ENCODE data around the gene RING1. TPM values are rescaled to one million over a fixed set of nuclear protein-coding genes. Genes with fewer than 3 reads are reported as not detected.

RING1 gene
- polyA plus RNA-seq, 6 donors from 2014 or later = 2.8 to 12.1 (median 7.4) TPM

DNA sequence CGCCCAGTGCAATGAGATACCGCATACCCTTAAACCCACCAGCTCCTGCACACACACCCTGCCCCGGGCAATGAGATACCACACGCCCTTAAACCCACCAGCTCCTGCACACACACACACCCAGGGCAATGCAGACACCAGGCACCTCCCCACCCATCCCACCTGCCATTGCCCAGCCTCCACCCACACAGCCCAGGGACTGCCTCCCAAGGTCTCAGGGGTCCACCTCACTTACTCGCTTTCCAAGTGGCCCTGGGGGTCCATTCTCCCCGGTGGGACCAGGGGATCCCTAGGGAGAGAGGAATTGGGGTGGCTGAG, 40.1 kb upstream of the RING1 start:
- ATAC-seq (ENCODE audit: low read depth in 2 of 2) (no peak), DNase-seq (no peak)
- Mint-ChIP-seq H3K9me3 (no peaks in the 10 kb centered on the region), H3K4me1 (peaks cover 12 to 16% (median 14%) of the 10 kb centered on the region in 3 donors), H3K4me3 (no peak overlapping the region), H3K27me3 (peaks cover 7 to 39% (median 36%) of the 10 kb centered on the region in 3 donors), H3K27ac (peak overlapping the region in 1 of 6 donors; percentile 74), H3K36me3 (no peaks in the 10 kb centered on the region)

DNA sequence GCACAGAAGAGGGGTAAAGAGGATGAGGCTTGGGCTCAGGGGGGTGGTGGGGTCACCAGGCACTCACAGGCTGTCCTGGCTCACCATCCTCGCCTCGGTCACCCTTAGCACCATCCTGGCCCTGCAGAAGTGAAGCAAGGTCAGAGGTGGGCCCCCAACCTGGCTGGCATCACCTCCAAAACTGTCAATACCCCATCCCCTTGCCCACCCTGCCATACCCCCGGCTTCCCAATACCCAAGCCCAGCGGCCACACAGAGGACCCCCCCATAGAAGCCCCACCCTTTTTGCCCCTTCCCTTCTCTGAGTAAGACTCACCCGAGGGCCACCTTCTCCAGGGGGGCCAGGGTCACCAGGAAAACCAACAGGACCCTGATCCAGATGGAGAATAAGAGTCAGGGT, 39.7 kb upstream of the RING1 start:
- peak overlapping the region in 1 of 8 donors; percentile 35 for H3K4me3 Mint-ChIP-seq
- H3K27me3 Mint-ChIP-seq = peaks cover 7 to 39% (median 37%) of the 10 kb centered on the region in 3 donors
- no peaks in the 10 kb centered on the region for H3K9me3 Mint-ChIP-seq
- DNase-seq (no peak), ATAC-seq (ENCODE audit: low read depth in 2 of 2) (no peak)
- no peak overlapping the region for H3K27ac Mint-ChIP-seq
- H3K36me3 Mint-ChIP-seq = no peaks in the 10 kb centered on the region
- H3K4me1 Mint-ChIP-seq = peaks cover 12 to 16% (median 14%) of the 10 kb centered on the region in 3 donors

DNA sequence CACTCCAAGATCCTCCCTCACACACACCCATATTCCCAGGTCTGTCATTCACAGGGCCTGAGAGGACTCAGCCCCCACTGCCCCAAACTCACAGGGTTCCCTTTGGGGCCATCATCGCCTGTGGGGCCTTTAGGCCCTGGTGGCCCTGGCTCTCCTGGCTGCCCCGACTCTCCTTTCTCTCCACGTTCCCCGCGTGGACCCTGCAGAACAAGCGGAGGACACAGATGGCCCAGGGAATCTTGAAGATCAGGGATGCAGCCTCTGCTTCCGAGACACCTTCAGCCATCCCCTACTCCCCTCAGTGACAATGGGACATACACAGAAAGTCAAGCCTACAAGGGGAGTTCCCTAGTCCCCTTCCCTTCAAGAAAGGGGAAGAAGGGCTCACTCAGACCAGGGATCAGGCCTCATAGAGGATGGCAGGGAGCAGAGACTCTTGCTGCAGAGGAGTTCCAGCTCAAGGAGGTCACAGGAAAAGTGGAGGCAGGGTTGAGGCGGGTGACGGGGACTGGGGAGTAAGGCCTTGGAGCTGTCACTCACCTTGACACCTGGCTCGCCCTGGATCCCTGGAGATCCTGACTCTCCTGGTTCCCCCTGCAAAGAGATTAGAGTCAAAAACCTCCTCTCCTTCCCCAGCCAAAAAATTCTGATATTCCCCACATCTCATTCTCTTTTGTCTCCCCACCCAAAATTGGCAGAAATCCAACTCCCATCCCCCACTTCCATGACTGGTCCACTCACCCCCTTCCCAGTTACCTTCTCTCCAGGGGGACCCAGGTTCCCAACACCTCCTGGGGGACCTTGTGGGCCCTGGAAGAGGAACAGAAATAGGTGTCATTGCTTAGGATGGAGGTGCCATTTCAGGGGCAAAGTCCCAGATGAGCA, 38.8 kb upstream of the RING1 start:
- peak overlapping the region in 2 of 6 donors; percentile 62 to 79 for H3K27ac Mint-ChIP-seq

DNA sequence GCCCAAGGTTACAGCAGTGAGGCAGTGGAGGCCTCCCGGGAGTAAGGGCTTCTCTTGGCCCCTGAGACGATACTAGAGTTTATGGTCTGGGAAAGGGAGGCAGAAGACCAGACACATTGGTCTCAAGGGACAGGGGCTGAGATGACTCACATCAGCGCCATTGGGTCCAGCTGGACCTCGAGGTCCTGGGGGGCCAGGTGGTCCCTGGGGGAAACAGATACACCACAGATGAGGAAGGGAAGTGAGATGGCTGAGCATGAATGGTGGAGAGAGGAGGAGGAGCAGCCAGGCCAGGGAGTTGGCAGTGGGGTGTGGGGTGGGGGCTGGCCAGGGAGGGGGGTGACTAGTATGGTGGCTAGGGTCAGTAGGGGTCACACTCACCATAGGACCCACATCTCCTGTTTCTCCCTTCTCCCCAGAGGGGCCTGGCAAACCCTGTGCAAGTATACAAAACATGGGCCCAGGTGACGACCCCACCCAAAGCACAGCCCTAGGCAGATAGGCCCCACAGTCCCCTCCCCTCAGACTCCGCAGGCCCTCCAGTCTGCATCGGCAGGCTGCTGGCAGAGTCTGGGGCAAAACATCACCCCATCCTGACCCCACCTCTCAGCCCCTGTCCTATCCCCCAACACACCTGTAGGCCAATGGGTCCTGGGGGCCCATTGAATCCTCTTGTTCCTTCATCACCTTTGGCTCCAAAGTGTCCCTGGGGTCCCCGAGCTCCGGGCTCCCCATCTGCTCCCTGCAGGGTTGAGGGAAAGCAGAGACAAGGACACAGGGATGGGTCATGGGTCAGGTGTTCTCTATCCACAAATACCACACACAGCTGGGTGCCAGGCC, 37.9 kb upstream of the RING1 start:
- Mint-ChIP-seq H3K27me3 (peaks cover 8 to 38% (median 32%) of the 10 kb centered on the region in 3 donors), H3K36me3 (no peaks in the 10 kb centered on the region), H3K4me3 (no peak overlapping the region), H3K9me3 (no peaks in the 10 kb centered on the region), H3K27ac (peak overlapping the region in 4 of 6 donors; percentile 7 to 83 (median 56)), H3K4me1 (peaks cover 12 to 16% (median 14%) of the 10 kb centered on the region in 3 donors)
- DNase-seq (no peak), ATAC-seq (ENCODE audit: low read depth in 2 of 2) (no peak)

More for the DNA sequence above, 38.8 kb upstream of the RING1 start:
- H3K4me1 Mint-ChIP-seq = peaks cover 12 to 16% (median 14%) of the 10 kb centered on the region in 3 donors
- ATAC-seq (ENCODE audit: low read depth in 2 of 2) (no peak), DNase-seq (no peak)
- no peaks in the 10 kb centered on the region for H3K9me3 Mint-ChIP-seq
- H3K4me3 Mint-ChIP-seq = peak overlapping the region in 1 of 8 donors; percentile 42
- peaks cover 4 to 32% (median 31%) of the 10 kb centered on the region in 3 donors for H3K27me3 Mint-ChIP-seq
- H3K36me3 Mint-ChIP-seq = no peaks in the 10 kb centered on the region

DNA sequence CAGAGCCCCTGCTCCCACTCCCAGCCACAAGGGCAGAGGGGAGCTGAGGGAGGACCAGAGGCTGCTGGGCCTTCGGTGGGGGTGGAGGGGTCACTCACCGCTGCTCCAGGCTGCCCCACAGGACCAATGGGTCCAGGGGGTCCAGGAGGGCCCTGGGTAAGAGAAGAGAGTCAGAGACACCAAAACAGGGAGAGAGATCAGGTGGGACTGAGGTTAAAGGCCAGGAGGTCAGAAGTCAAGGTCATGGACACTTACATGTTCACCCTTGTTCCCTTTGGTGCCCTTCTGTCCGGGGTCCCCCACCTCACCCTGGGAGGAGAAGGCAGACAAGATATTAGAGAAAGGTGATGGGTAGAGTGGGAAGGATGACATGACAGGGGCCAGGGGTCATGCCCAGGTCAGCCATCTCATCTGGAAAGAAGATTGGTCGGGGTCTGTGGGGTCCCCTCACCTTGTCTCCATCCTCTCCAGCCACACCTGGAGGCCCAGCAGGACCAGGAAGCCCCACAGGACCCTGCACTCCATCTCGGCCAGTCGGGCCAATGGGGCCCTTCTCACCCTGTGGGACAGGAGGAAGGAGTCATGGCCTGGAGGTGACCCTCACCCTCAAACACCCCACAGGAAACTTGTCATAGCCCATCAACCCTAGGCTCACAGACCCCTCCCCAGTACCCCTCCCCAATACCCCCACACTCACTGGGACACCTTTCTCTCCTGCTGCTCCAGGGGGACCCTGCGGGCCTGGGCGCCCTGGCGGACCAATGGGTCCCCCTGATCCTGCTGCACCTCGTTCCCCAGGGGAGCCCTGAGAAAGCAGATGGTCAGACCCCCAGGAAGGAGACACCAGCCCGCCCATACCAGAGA, 37.1 kb upstream of the RING1 start:
- Mint-ChIP-seq H3K27me3 (peaks cover 8 to 38% (median 32%) of the 10 kb centered on the region in 3 donors), H3K9me3 (no peaks in the 10 kb centered on the region), H3K27ac (peak overlapping the region in 1 of 6 donors; percentile 7), H3K4me1 (peaks cover 12 to 16% (median 14%) of the 10 kb centered on the region in 3 donors), H3K4me3 (no peak overlapping the region), H3K36me3 (no peaks in the 10 kb centered on the region)
- no peak for DNase-seq
- ATAC-seq (ENCODE audit: low read depth in 2 of 2) = no peak

DNA sequence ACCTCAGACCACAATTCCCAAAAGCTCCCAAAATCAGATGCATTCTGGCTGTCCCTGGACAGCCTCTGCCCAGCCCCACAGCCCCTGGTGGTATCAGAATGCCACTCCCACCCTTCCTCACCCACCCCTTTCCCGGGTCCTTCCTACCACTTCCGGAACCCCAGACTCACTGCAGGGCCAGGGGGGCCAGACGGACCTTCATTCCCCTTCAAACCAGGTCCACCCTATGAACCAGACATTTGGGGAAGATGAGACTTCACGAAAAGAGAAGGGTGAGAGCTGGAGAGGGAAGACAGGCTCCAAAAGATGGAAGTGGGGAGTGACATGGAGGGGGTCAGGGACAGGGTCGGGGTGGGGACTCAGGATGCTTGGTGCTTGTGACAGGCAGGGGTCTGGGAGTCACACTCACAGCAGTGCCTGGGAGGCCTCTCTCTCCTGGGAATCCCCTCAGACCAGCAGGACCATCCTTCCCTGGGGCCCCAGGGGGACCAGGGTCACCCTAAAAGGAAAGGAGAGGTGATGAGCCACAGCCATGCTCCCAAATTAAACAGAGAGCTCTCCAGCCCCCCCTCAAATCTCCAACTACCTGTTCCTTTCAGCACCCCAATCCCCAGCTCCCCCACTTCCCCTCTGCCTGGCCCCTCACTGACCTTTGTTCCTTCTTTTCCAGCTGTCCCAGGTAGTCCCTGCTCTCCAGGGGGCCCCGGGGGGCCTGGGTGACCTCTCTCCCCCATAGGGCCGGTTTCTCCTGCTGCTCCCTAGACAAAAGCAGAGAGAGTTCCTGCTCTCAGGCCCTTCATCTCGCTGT, 36.2 kb upstream of the RING1 start:
- DNase-seq (no peak), ATAC-seq (ENCODE audit: low read depth in 2 of 2) (no peak)
- no peaks in the 10 kb centered on the region for H3K36me3 Mint-ChIP-seq
- H3K27ac Mint-ChIP-seq = peak overlapping the region in 1 of 6 donors; percentile 51
- peaks cover 8 to 37% (median 37%) of the 10 kb centered on the region in 3 donors for H3K27me3 Mint-ChIP-seq
- H3K9me3 Mint-ChIP-seq = no peaks in the 10 kb centered on the region
- peaks cover 12 to 16% (median 14%) of the 10 kb centered on the region in 3 donors for H3K4me1 Mint-ChIP-seq
- H3K4me3 Mint-ChIP-seq = peak overlapping the region in 1 of 8 donors; percentile 59

DNA sequence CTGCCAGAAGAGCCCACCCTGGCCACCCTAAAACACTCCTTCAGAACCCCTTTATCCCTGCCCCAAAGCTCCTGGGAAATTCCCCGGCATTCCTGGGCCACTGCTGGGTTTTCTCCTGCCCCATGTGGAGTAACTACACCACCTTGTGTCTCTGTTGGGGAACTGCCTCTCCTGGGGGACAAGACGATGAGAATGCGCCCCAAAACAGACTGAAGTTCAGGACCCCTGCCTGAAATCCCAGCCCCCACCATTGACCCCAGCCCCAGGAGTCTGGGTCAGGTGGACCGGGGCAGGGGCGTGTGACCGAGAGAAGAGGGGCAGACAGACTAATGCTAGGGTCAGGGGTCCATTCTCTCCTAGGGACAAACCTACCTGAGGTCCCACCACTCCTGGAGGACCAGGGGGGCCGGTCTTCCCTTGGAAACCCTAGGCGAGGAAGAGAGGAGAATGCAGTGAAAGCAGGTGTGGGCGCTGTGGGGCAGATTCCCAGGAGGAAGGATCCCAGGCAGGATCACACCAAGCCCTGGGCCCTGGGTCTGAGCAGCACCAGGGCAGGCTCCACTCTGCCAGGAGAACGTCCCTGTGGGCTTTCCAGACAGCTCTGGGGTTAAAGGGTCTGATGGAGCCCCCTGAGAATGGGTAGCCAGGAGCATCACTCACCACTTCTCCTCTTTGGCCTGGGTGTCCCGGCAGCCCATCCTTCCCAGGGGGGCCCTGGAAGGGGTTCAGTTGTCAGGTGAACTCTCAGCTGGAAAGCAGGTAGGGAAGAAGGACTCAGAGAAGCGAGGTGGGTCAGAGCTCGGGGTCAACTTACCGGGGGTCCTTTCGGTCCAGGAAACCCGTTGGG, 35.4 kb upstream of the RING1 start:
- Mint-ChIP-seq H3K27me3 (peaks cover 8 to 45% (median 43%) of the 10 kb centered on the region in 3 donors), H3K4me1 (peaks cover 12 to 16% (median 14%) of the 10 kb centered on the region in 3 donors), H3K4me3 (peak overlapping the region in 1 of 8 donors; percentile 59), H3K36me3 (no peaks in the 10 kb centered on the region), H3K27ac (peak overlapping the region in 5 of 6 donors; percentile 38 to 94 (median 60)), H3K9me3 (no peaks in the 10 kb centered on the region)
- ATAC-seq (ENCODE audit: low read depth in 2 of 2) (no peak), DNase-seq (no peak)

DNA sequence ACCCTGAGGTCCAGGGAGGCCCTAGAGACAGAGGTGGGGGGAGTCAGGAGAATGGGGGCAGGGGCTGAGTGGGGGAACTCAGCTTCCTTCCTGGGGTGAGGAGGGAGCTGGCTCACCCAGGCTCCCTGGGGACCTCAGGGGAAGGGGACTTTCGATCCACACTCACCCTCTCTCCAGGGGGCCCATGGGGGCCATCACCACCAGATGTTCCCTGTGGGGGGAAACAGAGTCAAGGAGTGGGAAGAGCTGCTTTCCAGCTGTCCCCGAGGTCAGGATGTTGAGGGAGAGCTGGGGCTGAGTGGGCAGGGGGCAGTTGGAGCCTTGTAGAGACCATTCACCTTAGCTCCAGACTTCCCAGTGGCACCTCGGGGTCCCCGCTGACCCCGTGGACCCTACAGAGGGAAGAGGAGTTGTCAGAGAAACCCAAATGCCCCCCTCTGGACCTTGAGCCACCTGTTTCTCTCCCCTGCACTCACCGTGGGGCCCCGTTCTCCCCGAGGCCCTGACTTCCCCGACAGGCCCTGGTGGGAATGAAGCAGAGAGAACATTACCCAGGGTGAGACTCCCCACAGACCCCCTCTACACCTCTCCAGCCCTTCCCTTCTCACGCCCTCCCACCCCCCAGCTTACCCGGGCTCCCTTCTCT, 34.6 kb upstream of the RING1 start:
- no peak for ATAC-seq (ENCODE audit: low read depth in 2 of 2)
- Mint-ChIP-seq H3K36me3 (no peaks in the 10 kb centered on the region), H3K4me1 (peaks cover 12 to 16% (median 14%) of the 10 kb centered on the region in 3 donors), H3K27ac (peak overlapping the region in 1 of 6 donors; percentile 62), H3K4me3 (no peak overlapping the region), H3K27me3 (peaks cover 8 to 46% (median 43%) of the 10 kb centered on the region in 3 donors), H3K9me3 (no peaks in the 10 kb centered on the region)
- no peak for DNase-seq

DNA sequence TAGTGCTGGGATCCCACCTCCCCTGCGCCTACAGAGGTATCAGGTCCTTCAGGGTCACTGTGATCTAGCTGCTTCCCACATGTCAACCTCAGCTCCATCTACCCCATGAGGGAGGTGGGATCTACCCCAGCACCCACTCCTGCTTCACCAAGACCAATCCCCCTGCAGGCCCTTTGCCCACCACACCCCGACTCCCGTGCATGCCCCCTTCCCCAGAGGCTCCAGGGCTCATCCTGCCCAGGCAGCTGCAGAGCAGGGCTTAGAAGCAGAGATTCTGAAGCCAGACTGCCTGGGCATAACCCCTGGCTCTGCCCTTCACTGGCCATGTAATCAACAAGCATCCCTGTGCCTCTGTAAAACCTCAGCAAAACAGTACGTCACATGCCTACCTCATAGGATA, 33.5 kb upstream of the RING1 start:
- no peak overlapping the region for H3K4me3 Mint-ChIP-seq
- no peak overlapping the region for H3K27ac Mint-ChIP-seq
- ATAC-seq (ENCODE audit: low read depth in 2 of 2) = no peak
- no peak for DNase-seq
- peaks cover 8 to 49% (median 43%) of the 10 kb centered on the region in 3 donors for H3K27me3 Mint-ChIP-seq
- peaks cover 5 to 15% (median 11%) of the 10 kb centered on the region in 3 donors for H3K4me1 Mint-ChIP-seq
- H3K36me3 Mint-ChIP-seq = no peaks in the 10 kb centered on the region
- H3K9me3 Mint-ChIP-seq = no peaks in the 10 kb centered on the region

DNA sequence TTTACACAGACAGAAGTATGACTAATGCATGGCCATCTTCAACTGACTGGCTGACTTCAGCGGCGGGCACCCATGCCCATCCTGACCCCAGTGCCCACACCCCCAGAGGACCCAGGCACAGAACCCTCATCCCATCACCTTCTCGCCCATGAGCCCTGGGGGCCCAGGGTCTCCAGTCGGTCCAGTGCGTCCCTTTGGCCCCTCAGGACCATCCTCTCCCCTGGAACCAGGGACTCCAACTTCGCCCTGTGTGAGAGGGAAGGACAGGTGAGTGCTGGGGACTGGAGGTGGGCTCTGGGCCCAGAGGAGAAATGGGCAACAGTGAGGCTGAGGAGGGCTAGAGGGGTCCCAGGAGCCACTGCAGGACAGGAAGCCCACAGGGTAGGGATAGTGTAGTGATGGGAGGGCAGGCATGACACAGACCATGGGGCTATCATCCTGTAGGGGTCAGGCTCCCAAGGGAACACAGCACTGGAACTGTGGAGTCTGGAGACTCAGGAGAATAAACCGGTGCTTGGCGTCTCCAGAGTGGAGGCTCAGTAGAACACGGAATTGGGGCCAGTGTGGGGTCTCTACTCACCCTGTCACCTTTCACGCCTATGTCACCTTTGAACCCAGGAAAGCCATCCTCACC, 32.7 kb upstream of the RING1 start:
- Mint-ChIP-seq H3K4me1 (peaks cover 0 to 7% (median 5%) of the 10 kb centered on the region in 3 donors), H3K27ac (no peak overlapping the region), H3K9me3 (no peaks in the 10 kb centered on the region), H3K36me3 (no peaks in the 10 kb centered on the region), H3K27me3 (peaks cover 8 to 51% (median 43%) of the 10 kb centered on the region in 3 donors), H3K4me3 (peak overlapping the region in 1 of 8 donors; percentile 15)
- ATAC-seq (ENCODE audit: low read depth in 2 of 2) = no peak
- no peak for DNase-seq

DNA sequence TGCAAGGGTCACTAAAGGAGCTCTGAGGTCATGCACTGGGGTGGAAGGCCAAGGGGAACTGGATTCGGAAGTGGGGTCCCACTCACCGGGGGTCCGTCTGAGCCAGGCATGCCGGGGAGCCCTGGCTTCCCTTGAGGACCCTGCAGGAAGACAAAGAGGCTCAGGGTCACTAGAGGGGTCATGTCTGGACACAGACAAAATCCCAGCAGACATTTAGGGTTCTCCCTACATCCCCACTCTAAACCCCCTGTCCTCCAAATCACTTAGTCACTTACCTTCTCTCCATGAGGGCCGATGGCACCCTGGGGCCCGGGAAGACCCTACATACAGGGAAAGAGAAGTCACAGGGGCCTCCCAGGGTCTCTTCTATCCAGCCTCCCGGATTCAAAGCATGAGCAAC, 31.4 kb upstream of the RING1 start:
- no peak for DNase-seq
- no peaks in the 10 kb centered on the region for H3K9me3 Mint-ChIP-seq
- peaks cover 8 to 51% (median 43%) of the 10 kb centered on the region in 3 donors for H3K27me3 Mint-ChIP-seq
- ATAC-seq (ENCODE audit: low read depth in 2 of 2) = no peak
- peaks cover 0 to 5% (median 5%) of the 10 kb centered on the region in 3 donors for H3K4me1 Mint-ChIP-seq
- H3K4me3 Mint-ChIP-seq = no peak overlapping the region
- no peak overlapping the region for H3K27ac Mint-ChIP-seq
- H3K36me3 Mint-ChIP-seq = no peaks in the 10 kb centered on the region

Measured in naive B cell (primary cell).